ENCODE results near the gene PELI2.

DNA sequence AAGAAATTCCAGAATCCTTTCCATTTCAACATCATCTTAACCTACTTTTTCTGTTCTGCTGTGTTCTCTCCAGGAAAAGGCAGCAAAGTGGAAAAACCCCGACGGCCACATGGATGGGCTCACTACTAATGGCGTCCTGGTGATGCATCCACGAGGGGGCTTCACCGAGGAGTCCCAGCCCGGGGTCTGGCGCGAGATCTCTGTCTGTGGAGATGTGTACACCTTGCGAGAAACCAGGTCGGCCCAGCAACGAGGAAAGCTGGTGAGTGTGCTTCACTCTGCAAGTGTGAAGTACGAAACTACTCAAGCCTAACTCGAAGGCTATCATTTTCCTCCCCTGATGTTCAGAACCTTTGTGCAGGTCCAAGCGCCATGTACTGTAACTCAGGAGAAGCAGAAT lies 172.0 kb downstream of the PELI2 start:
- TF ChIP-seq, protein P1, sequence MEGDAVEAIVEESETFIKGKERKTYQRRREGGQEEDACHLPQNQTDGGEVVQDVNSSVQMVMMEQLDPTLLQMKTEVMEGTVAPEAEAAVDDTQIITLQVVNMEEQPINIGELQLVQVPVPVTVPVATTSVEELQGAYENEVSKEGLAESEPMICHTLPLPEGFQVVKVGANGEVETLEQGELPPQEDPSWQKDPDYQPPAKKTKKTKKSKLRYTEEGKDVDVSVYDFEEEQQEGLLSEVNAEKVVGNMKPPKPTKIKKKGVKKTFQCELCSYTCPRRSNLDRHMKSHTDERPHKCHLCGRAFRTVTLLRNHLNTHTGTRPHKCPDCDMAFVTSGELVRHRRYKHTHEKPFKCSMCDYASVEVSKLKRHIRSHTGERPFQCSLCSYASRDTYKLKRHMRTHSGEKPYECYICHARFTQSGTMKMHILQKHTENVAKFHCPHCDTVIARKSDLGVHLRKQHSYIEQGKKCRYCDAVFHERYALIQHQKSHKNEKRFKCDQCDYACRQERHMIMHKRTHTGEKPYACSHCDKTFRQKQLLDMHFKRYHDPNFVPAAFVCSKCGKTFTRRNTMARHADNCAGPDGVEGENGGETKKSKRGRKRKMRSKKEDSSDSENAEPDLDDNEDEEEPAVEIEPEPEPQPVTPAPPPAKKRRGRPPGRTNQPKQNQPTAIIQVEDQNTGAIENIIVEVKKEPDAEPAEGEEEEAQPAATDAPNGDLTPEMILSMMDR (IDR thresholded peaks at IDR 0.05; ENCODE audit: low read length) = no peak
- TF ChIP-seq EZH2 (IDR thresholded peaks at IDR 0.05; ENCODE audit: borderline replicate concordance, low read length) = no peak

Measured in OCI-LY1 (cell line).